GM10266 (cell line): ENCODE data around the gene NDUFAF2.
"Not testable (repeated sequence)": the region's sequence is repeated elsewhere in the genome, so short reads cannot be mapped to it uniquely, and the experiment has no call there.

Experiments
- DNase-seq: peaks from one replicate; pipeline ENCODE4 v3.0.0; 2012; ENCODE audit errors: extremely low spot score
- CTCF ChIP-seq: IDR thresholded peaks from 2 replicates; pipeline ENCODE4 v1.5.1; 2012; ENCODE audit warnings: mild to moderate bottlenecking, low read depth; ENCODE audit not compliant: control insufficient read depth, insufficient read depth; ENCODE audit errors: missing control alignments

NDUFAF2 gene

GRCh38 chr5:61177716-61178115 is 232.7 kb downstream of the NDUFAF2 start:
- TF ChIP-seq CTCF: no peak
- DNase-seq: peak; percentile 33

GRCh38 chr5:61178702-61179101 is 233.7 kb downstream of the NDUFAF2 start:
- TF ChIP-seq CTCF: no peak
- DNase-seq: no peak

- no peak for TF ChIP-seq CTCF
- DNase-seq: no peak
These were observed 235.9 kb downstream of the NDUFAF2 start for GRCh38 chr5:61180886-61181285.

- DNase-seq: no peak
- no peak for TF ChIP-seq CTCF
These were observed 237.4 kb downstream of the NDUFAF2 start for GRCh38 chr5:61182449-61182848.

- no peak for TF ChIP-seq CTCF
- no peak for DNase-seq
These were observed 238.5 kb downstream of the NDUFAF2 start for GRCh38 chr5:61183538-61183937.

GRCh38 chr5:61184708-61185107 is 239.7 kb downstream of the NDUFAF2 start:
- no peak for DNase-seq

GRCh38 chr5:61186634-61187033 is 241.6 kb downstream of the NDUFAF2 start:
- TF ChIP-seq CTCF: no peak
- no peak for DNase-seq

More at GRCh38 chr5:61184708-61185107, 239.7 kb downstream of the NDUFAF2 start:
- no peak for TF ChIP-seq CTCF

- DNase-seq: not testable (repeated sequence)
These were observed 242.3 kb downstream of the NDUFAF2 start for GRCh38 chr5:61187352-61187751.

- not testable (repeated sequence) for DNase-seq
These were observed 242.8 kb downstream of the NDUFAF2 start for GRCh38 chr5:61187826-61188225.
